Effector CD8-positive, alpha-beta T cell (primary cell): ENCODE data around the gene RYR1.
"Not testable (repeated sequence)": the region's sequence is repeated elsewhere in the genome, so short reads cannot be mapped to it uniquely, and the experiment has no call there.

Experiments used
- DNase-seq: peaks from one replicate; lab custom pipeline; 2025; lab: John Stamatoyannopoulos, UW

The RYR1 gene

GRCh38 chr19:38457690-38458405 lies 24.4 kb downstream of the RYR1 start:
- DNase-seq: no peak

GRCh38 chr19:38458991-38459390 lies 25.5 kb downstream of the RYR1 start:
- no peak for DNase-seq

GRCh38 chr19:38463365-38463764 lies 29.9 kb downstream of the RYR1 start:
- DNase-seq: no peak

- no peak for DNase-seq
These were observed 31.1 kb downstream of the RYR1 start for GRCh38 chr19:38464421-38465082.

GRCh38 chr19:38466050-38466449 lies 32.6 kb downstream of the RYR1 start:
- no peak for DNase-seq

GRCh38 chr19:38467541-38468525 lies 34.3 kb downstream of the RYR1 start:
- no peak for DNase-seq

GRCh38 chr19:38469151-38469550 lies 35.7 kb downstream of the RYR1 start:
- no peak for DNase-seq

GRCh38 chr19:38470788-38471480 lies 37.4 kb downstream of the RYR1 start:
- DNase-seq: no peak

GRCh38 chr19:38472725-38473124 lies 39.2 kb downstream of the RYR1 start:
- DNase-seq: not testable (repeated sequence)

- DNase-seq: no peak
These were observed 39.7 kb downstream of the RYR1 start for GRCh38 chr19:38473201-38473600.

- DNase-seq: no peak
These were observed 41.7 kb downstream of the RYR1 start for GRCh38 chr19:38475176-38475575.

- DNase-seq: no peak
These were observed 44.9 kb downstream of the RYR1 start for GRCh38 chr19:38478273-38478971.

GRCh38 chr19:38482496-38482895 lies 49.0 kb downstream of the RYR1 start:
- no peak for DNase-seq

- no peak for DNase-seq
These were observed 49.6 kb downstream of the RYR1 start for GRCh38 chr19:38483016-38483630.

GRCh38 chr19:38484747-38485146 lies 51.3 kb downstream of the RYR1 start:
- DNase-seq: no peak

- DNase-seq: no peak
These were observed 52.2 kb downstream of the RYR1 start for GRCh38 chr19:38485541-38486285.

- DNase-seq: no peak
These were observed 53.3 kb downstream of the RYR1 start for GRCh38 chr19:38486731-38487336.

GRCh38 chr19:38488096-38488495 lies 54.6 kb downstream of the RYR1 start:
- DNase-seq: no peak

- DNase-seq: no peak
These were observed 55.4 kb downstream of the RYR1 start for GRCh38 chr19:38488776-38489481.
